Body of pancreas (tissue), 4 donors: ENCODE measurements around the gene YBX1. TPM values are rescaled to one million over a fixed set of nuclear protein-coding genes. Genes with fewer than 3 reads are reported as not detected.

Experiments used
- ATAC-seq: fragments of 150-250 bp; one replicate; pipeline ENCODE4 v1.9.1; 2016
- DNase-seq, 4 donors: peaks; one replicate each; pipeline ENCODE4 v3.0.0-alpha.2; 2019
- H3K27ac ChIP-seq, 4 donors: fragments of 200-600 bp; sonication (generic); 1 replicate in 3 of 4; 2 replicates in 1 of 4; pipeline versions ENCODE4 v1.5.1 to v1.6.1; 2016 to 2019; ENCODE audit warnings: mild to moderate bottlenecking in 1 of 4, mixed read lengths in 1 of 4, moderate library complexity in 1 of 4
- H3K27me3 ChIP-seq, 2 donors: fragments of 200-600 bp; sonication (generic); one replicate each; pipeline ENCODE4 v1.6.0; 2016; ENCODE audit warnings: mild to moderate bottlenecking in 1 of 2
- H3K36me3 ChIP-seq, 2 donors: fragments of 200-600 bp; sonication (generic); replicated peaks in 1 of 2; 2 replicates each; pipeline ENCODE4 v1.5.1; 2016; ENCODE audit warnings: low read depth in 2 of 2; ENCODE audit not compliant: insufficient read depth in 1 of 2
- H3K4me1 ChIP-seq: fragments of 200-600 bp; sonication (generic); one replicate; pipeline ENCODE4 v1.6.0; 2016
- H3K4me3 ChIP-seq, 2 donors: fragments of 200-600 bp; sonication (generic); 1 replicate in 1 of 2; 2 replicates in 1 of 2; pipeline ENCODE4 v1.5.1; 2016 to 2019
- H3K9me3 ChIP-seq, 3 donors: fragments of 200-600 bp; sonication (generic); 1 replicate in 2 of 3; 2 replicates in 1 of 3; pipeline ENCODE4 v1.5.1; 2016
- POLR2A ChIP-seq, 3 donors: fragments of 450-650 bp; IDR thresholded peaks; one replicate each; pipeline ENCODE4 v1.6.1; 2016; ENCODE audit warnings: antibody characterized with exemption in 3 of 3, mild to moderate bottlenecking in 2 of 3
- WGBS, 2 donors: methylation state at CpG; one replicate each; pipeline ENCODE4 v1.1.5; 2017; 5-methylcytosine and 5-hydroxymethylcytosine counted together
- intact Hi-C: fragments of 100-400 bp; cut with DNase I; formaldehyde crosslinking; loops from one replicate; pipeline ENCODE4 v1.15.1; 2023
- total RNA-seq, 2 donors: library from RNA; depleted of rRNA; stranded (reverse); fragments of >200 nt; gene quantifications; one replicate each; pipeline ENCODE4 v1.1.0, GENCODE V29; 2016
- TF ChIP-seq, protein P1 (sequence below), 7 experiments: fragments of 450-650 bp in 4 of 7; fragments of 200-600 bp in 3 of 7; sonication (generic) in 3 of 7; IDR thresholded peaks; one replicate each; pipeline ENCODE4 v1.5.1; 2016 to 2019; ENCODE audit warnings: antibody characterized with exemption in 7 of 7

Gene YBX1
- total RNA-seq, 2 donors from 2014 or later, result 131 to 170 TPM

DNA sequence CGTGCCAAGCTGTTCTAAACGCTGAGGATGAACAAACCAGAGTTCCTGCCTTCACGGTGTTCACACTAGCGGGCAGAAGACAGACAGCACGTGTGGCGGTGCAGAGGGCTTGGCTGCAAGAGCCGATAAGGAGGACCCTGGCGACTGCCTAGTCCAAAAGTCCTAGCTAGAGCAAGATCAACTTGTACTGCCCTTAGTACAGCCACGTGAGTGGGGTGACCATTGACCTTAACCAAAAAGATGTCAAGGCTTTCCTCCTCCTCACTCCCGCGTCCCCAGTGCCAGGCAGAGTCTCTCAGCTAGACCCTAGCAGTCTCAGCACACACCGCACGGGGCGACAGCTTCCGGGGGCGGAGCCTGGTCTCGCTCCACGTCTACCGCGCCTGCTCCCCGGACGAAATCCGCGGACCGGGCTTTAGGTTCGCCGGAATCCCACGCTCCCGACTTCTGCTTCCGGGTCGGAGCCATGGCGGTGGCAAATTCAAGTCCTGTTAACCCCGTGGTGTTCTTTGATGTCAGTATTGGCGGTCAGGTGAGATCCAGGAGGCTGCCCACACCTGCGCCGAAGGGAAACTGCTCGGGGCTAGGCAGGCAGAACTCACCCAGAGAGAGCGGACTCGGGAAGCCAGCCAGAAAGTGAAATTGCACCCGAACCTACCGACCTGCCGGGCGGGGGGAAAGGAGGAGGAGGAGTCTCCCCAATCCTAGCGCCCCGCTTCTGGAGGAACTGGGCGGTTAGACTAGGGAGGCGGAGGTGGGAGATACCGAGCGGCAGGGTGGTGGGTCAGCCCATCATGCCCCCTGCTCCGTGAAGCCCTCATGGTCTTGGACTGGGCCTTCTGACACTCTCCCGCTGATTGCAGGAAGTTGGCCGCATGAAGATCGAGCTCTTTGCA, 24.0 kb upstream of the YBX1 start, which contains the start of gene PPIH:
PPIH (plus strand) TSS at position 443 of the 896 bp plus-strand sequence; CDS start at position 467, 24 bp downstream.
- TF ChIP-seq, protein P1, sequence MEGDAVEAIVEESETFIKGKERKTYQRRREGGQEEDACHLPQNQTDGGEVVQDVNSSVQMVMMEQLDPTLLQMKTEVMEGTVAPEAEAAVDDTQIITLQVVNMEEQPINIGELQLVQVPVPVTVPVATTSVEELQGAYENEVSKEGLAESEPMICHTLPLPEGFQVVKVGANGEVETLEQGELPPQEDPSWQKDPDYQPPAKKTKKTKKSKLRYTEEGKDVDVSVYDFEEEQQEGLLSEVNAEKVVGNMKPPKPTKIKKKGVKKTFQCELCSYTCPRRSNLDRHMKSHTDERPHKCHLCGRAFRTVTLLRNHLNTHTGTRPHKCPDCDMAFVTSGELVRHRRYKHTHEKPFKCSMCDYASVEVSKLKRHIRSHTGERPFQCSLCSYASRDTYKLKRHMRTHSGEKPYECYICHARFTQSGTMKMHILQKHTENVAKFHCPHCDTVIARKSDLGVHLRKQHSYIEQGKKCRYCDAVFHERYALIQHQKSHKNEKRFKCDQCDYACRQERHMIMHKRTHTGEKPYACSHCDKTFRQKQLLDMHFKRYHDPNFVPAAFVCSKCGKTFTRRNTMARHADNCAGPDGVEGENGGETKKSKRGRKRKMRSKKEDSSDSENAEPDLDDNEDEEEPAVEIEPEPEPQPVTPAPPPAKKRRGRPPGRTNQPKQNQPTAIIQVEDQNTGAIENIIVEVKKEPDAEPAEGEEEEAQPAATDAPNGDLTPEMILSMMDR (IDR thresholded peaks at IDR 0.05), result peak in 5 of 7 experiments; percentile 19 to 72 (median 61)
- peak in 2 of 3 donors; percentile 73 to 76 for TF ChIP-seq POLR2A (IDR thresholded peaks at IDR 0.05)
- H3K27me3 ChIP-seq, result no peaks in the 10 kb centered on the region
- H3K27ac ChIP-seq, result peak within 1 kb of the TSS; percentile 66 to 90 (median 76)
- 0% methylated on average over 13 to 53 of the region's 53 CpGs for WGBS, 2 donors
- H3K36me3 ChIP-seq, result no peaks in the 10 kb centered on the region
- peak; percentile 94 to 97 (median 94) for DNase-seq
- ATAC-seq, result peak; percentile 100
- no peaks in the 10 kb centered on the region for H3K9me3 ChIP-seq
- intact Hi-C loops, result no loop called here
- H3K4me1 ChIP-seq, result peaks cover 13% of the 10 kb centered on the region
- H3K4me3 ChIP-seq, result peak within 1 kb of the TSS; percentile 50 to 68

DNA sequence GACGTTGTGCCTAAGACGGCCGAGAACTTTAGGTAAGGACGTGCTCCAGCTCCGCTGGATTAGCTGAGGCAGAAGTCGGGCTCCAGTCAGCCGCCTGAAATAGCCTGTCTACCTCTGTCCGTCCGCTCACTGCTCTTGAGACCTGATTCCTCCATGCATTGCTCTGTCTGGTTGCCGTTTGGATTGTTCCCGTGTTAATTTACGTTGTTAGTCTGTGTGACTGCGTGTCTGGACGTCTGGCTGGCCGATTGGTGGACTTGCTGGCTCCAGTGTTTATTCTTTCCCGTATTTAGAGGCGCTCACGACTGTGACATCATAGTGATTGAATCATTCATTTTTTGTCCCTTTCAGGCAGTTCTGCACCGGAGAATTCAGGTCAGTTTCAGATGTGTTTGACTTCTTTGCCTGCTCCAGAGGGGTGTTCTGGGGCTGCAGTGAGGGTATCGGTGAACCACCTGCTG, 23.3 kb upstream of the YBX1 start:
- TF ChIP-seq, protein P1 (IDR thresholded peaks at IDR 0.05), result no peak
- no peak for TF ChIP-seq POLR2A (IDR thresholded peaks at IDR 0.05)
- DNase-seq (no peak), ATAC-seq (no peak)
- Histone ChIP-seq H3K9me3 (no peaks in the 10 kb centered on the region), H3K27me3 (no peaks in the 10 kb centered on the region), H3K27ac (peak overlapping the region in 3 of 4 donors; percentile 66 to 90 (median 84)), H3K4me3 (peak overlapping the region; percentile 50 to 68), H3K4me1 (peaks cover 13% of the 10 kb centered on the region), H3K36me3 (no peaks in the 10 kb centered on the region)
- intact Hi-C loops, result no loop called here
- WGBS, 2 donors, result 2 to 8% methylated on average over 10 to 20 of the region's 20 CpGs

DNA sequence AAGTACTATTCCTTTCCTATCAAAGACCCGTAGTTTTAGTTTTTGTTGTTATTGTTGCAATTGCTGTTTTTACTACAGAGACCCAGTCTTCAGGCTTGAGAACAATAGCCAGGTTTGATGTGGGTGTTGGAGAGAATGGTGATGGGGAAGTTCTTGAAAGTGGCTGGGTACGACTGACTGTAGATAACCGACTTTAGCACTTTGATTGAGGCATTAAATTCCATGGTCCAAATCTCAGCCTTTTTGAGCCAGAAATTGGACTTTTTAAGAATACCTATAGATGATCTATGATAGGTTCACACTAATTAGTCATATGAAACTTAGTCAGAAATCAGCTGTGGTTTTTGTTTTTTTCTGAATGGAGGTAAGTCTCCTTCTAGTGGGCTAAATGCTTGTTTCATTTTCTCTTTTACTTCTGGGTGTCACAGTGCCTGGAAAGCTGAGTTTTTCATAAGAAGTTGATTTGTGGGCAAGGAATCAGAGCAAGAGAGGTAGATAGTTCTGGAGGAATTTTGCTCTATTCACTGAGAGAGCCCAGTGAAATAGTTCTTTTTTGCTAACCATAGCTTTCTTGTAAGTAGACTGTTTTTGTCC, 21.2 kb upstream of the YBX1 start:
- Histone ChIP-seq H3K27me3 (no peaks in the 10 kb centered on the region), H3K27ac (no peak overlapping the region), H3K36me3 (peaks cover 0 to 3% of the 10 kb centered on the region in 2 donors), H3K9me3 (no peaks in the 10 kb centered on the region), H3K4me3 (no peak overlapping the region), H3K4me1 (peaks cover 13% of the 10 kb centered on the region)
- no peak for TF ChIP-seq POLR2A (IDR thresholded peaks at IDR 0.05)
- TF ChIP-seq, protein P1 (IDR thresholded peaks at IDR 0.05), result no peak
- ATAC-seq (no peak), DNase-seq (no peak)
- intact Hi-C loops, result no loop called here
- WGBS, 2 donors, result 75 to 79% methylated on average over 3 of the region's 3 CpGs

DNA sequence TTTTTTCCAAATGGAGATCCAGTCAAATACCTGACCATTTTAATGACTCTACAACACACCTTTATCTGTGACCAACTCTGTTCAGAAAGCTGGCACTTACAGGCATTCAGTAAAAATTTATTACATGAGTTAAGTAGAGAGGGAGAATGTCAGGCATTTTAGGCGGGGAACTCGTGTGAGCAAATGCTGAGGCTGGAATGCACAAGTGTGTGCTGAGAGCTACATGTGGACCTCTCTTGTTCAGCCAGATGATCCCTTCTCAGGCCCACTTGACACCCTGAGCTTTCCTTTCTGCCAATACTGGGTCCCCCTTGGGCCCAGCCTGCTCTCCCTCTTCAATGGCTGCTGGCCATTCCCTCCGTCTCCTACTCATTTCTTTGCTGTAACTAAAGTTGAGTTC, 12.3 kb upstream of the YBX1 start:
- H3K27ac ChIP-seq, result no peak overlapping the region
- no peaks in the 10 kb centered on the region for H3K4me1 ChIP-seq
- ATAC-seq (no peak), DNase-seq (no peak)
- H3K27me3 ChIP-seq, result no peaks in the 10 kb centered on the region
- intact Hi-C loops, result loop anchor here (10.0 kb wide), 1 partner anchor 95 kb away; the partner anchor contains the start of genes C1orf50 and P3H1
- H3K36me3 ChIP-seq, result peaks cover 0 to 15% of the 10 kb centered on the region in 2 donors
- H3K9me3 ChIP-seq, result no peaks in the 10 kb centered on the region
- TF ChIP-seq, protein P1 (IDR thresholded peaks at IDR 0.05), result no peak
- no peak for TF ChIP-seq POLR2A (IDR thresholded peaks at IDR 0.05)
- H3K4me3 ChIP-seq, result no peak overlapping the region
- WGBS, 2 donors, result 92 to 97% methylated on average over 3 of the region's 3 CpGs
